GM21526 (cell line): ENCODE data around the gene USP10.

Experiments
- ATAC-seq: cut with Tn5 transposase; IDR thresholded peaks from one replicate; pipeline ENCODE4 v1.9.1; 2021; ENCODE audit warnings: moderate library complexity; ENCODE audit not compliant: unreplicated experiment, low FRiP score

Gene USP10

DNA sequence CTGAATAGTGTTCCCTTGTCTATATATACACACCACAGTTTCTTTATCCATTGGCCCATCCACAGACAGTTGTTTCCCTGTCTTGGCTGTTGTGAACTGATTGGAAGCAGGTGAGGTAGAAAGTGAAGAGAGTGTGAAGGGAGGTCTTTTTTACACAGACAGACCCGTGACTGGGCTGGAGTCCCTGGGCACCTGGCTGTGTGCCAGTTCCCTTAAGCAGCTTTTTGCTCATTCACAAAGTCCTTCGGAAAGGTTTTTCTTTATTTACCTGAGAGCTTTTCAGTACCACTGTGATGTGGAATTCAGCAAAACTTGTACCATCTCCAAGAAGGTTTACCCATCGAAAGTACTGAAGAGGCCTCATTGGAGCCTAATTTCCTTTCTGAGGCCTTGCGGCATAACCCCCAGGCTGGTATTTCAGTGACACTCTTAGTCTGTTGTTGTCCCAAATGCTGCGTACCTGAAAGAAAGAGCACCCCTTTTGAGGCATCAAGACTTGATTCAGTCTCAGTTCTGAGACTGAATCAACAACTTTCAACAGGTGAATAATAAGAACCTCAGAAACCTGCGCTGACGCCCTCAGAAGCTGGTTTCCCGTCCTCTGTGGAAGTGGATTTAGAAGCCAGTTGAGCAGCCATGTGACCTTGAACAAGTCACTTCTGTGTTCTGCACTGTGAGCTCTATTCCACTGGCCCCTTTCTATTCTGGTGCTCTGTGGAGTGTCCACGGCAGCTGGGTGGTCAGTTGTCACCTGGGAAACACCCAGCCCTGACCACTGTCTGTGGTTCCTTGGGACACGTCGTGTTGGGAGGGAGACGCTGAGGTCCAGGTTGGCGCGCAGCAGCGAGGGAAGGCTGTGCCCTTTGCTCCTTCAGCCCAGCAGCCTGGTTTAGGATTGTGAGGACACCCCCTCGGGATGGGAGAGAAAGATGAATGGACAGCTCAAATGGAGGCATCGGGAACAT is 66.1 kb downstream of the USP10 start:
- ATAC-seq: no peak

- no peak for ATAC-seq
Observed at GRCh38 chr16:84766978-84767773, 67.4 kb downstream of the USP10 start.

GRCh38 chr16:84768061-84768807 is 68.4 kb downstream of the USP10 start:
- no peak for ATAC-seq

DNA sequence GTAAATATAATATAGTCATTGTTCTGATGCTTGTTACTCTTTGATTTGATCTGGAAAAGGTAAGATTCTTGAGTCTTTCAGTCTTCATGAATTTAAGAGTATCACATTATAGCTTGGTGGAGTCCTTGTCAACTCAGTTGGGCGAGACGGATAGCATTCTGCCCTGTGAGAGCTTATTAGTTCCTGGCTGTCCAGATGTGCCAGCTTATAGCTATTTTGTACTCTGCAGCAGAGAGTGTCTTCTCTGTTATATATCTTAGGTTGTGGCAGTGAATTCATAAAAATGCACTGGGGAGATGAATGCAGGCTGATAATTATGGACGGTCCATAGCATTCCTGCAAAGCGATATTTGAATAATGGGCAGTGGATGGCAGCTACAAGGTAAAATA is 69.0 kb downstream of the USP10 start:
- no peak for ATAC-seq

DNA sequence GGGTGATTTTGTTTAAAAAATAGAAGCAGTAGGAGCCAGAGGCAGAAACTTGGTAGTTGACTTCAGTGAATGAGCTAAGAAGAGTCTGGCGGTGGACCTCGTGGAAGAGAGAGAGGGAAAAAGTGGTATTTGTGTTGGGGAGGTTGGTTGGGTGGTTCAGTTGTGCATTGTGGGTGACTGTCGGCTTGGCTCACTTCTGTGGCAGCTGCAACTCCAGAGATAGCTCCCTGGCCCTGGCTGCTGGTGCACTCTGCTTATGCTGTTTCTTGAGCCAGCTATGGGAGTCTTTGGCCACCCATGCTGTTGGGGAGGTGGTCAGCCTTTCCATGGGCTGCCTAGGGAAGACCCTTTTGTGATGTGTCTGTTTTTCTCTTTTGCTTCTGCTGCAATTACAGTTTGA is 69.6 kb downstream of the USP10 start:
- no peak for ATAC-seq

DNA sequence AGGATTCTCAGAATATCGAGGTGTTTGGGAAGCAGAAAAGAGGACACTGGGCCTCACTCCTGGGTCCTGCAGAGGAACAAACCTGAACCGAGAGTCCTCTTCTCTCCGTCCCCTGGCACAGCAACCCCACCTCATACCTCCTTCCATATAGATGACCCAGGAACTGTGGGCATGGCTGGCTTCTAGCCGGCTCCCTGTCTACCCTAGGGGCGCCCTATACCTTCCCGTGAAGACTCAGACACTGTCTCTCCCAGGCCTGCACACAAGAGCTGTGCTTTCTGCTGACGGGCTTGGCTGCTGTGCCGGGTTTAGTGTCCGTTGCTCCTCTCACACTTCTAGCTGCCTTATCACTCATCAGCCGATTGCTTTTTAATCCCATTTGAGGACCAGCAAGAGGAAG is 73.5 kb downstream of the USP10 start:
- no peak for ATAC-seq

- ATAC-seq: no peak
Observed at GRCh38 chr16:84774810-84775209, 75.0 kb downstream of the USP10 start.

GRCh38 chr16:84775262-84775810 is 75.5 kb downstream of the USP10 start:
- ATAC-seq: no peak

DNA sequence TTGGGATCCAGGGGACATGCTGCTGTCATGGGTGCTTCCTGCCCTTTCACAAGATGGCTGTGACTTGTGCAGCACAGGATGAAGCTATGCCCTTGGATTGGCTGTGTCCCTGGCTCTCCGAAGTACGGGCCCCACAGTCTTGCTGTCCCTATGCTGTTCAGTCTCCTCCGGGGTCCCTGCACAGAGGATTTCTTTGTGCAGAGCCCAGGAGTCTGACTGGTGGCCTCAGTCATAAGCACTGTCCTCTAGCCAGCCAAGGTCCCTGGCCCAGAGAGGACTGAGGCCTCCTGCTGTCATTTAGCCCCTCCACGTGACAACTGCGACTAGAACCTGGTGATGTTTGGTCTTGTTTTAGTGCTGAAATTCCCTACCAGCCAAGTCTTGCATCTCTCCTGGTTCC is 77.6 kb downstream of the USP10 start:
- ATAC-seq: no peak

GRCh38 chr16:84778720-84779119 is 78.9 kb downstream of the USP10 start:
- ATAC-seq: no peak

DNA sequence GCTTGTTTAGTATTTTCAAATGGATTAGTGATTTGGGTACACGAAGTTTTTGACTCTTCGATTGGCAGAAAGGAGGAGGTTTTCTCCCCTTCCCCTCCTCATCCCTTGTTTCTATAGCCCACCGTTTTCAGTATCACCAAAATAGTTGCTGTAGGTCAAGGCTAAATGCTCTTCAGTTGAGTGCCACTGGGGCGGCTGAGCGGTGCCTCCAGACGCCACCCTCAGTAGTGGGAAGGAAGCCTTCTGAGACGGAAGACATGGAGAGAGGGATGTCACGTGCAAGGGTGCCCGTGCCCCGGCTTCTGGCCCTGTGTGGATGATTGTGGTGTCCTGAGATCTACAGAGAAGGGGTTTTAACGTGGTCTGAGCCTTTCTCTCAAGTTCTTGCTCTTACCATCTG is 80.3 kb downstream of the USP10 start:
- no peak for ATAC-seq

- no peak for ATAC-seq
Observed at GRCh38 chr16:84780544-84781376, 81.0 kb downstream of the USP10 start.

- no peak for ATAC-seq
Observed at GRCh38 chr16:84782846-84783245, 83.0 kb downstream of the USP10 start.

GRCh38 chr16:84785843-84786581 is 86.2 kb downstream of the USP10 start:
- ATAC-seq: no peak

DNA sequence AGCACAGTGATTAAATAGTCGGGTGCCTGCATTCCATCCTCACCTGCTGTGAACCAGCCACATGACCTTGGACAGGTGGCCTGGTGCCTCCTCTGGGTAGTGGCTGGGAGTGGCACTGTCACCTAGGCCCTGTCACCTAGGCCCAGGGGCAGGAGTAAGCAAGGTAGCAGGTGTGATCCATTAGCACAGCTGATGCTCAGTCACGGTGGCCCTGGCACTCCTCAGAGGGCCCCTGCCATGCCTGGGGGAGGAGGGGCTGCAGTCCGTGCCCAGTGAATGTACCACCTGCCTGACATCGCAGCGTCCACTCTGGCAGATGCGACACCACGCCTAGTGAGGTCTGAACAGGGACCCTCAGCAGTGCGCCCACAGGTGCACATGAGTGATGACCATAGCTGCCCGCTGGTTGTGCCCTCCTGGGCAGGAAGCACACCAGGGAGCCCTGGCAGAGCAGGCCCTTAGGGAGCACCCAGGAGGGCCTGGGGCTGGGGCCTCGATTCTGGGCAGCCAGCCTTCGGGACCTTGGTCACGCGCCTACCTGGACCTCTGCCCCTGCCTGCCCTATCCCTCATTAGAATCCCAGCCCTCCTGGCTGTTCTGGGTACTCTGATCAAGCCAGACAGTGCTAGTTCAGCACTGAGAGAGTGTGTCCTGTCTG is 86.9 kb downstream of the USP10 start:
- no peak for ATAC-seq

DNA sequence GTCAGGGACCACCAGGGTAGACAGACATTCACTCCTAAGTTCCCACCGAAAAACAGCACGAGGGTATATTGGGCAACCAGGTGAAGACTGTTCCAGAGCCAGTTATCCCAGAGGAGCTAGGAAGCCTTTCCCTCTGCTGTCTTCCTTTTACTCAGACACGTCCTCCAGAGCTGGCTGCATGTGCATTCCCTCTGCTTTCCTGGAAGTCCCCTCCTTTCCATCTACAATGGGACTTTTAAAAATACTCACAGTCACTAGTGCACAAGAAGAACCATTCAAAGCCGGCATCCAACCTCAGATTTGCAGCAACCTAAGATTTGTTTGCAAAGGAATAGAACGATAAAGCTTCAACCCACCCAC is 87.4 kb downstream of the USP10 start:
- no peak for ATAC-seq

- no peak for ATAC-seq
Observed at GRCh38 chr16:84788920-84789391, 89.2 kb downstream of the USP10 start.

- ATAC-seq: no peak
Observed at GRCh38 chr16:84789431-84789830, 89.6 kb downstream of the USP10 start.

DNA sequence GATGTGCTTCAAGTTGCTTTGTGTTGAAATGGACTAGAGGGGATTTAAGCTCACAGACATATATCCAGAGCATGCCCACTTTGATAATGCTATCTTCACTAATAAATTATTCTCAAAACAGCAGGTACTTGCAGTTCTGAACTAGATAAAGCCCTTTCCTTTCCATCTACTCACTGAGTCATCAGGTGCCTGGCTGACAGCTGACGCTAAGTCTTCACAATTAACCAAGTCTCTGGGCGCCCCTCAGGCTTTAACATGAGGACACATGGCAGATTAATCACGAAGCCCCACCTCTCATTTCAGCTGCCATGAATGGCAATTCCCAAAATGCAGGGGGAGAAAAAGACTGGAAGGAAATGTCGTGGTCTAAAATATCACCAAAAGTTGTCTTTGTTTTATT is 90.5 kb downstream of the USP10 start:
- ATAC-seq: no peak
